Activated T-helper 1 cell treated with anti-CD3 and anti-CD28 coated beads, Interleukin-2, amount 50 U/mL, for 16 hours (primary cell): ENCODE results near the gene KAZALD1.
"Not testable (repeated sequence)": the region's sequence is repeated elsewhere in the genome, so short reads cannot be mapped to it uniquely, and the experiment has no call there.

Experiments
- DNase-seq, 2 donors: peaks; one replicate each; pipeline ENCODE4 v3.0.0-alpha.2; 2020; ENCODE audit warnings: low read depth in 1 of 2, low spot score in 1 of 2

The KAZALD1 gene

GRCh38 chr10:101029520-101030295 lies 32.1 kb upstream of the KAZALD1 start:
- no peak for DNase-seq

- DNase-seq = no peak
Observed at GRCh38 chr10:101030496-101031127, 31.2 kb upstream of the KAZALD1 start.

DNA sequence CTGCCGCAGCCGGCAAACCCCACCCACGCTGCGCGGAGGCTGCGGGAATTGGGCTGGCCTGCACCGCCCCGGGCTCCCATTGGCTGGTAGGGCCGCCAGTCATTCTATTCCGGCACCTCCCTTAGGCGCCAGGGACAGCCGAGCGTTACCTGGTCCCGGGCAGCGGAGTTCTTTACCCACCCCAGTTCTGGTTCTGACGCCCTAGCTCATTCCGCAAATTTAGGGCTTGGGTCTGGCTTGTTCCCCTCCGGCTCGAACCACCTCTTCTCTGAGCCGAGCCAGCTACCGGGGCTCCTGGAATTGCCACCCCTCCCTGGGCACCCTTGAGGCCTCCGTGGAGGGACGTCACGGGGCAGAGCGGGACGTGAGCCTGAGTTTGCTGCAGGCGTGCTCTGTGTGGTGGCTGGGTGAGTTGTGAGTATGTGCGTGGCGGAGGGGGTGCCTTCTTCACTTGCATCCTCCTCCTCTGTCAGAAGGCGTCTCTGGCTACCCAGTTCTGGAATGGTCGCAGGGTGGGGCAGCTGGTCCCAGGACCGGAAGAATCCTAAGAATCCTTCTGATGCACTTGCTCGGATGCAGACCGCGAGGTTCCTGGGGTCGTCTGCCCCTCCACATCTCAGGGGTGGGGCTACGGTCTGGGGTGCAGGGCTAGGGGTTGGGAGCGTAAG lies 30.5 kb upstream of the KAZALD1 start, which contains the start of the genes PDZD7 and SFXN3:
Gene PDZD7 (minus strand): TSS at position 2 of the 668 bp plus-strand sequence. CDS start 910 bp downstream, outside the sequence.
Gene SFXN3 (plus strand): TSS at position 107 of the 668 bp plus-strand sequence. CDS start 3,461 bp downstream, outside the sequence.
- DNase-seq = peak; percentile 93 to 95

DNA sequence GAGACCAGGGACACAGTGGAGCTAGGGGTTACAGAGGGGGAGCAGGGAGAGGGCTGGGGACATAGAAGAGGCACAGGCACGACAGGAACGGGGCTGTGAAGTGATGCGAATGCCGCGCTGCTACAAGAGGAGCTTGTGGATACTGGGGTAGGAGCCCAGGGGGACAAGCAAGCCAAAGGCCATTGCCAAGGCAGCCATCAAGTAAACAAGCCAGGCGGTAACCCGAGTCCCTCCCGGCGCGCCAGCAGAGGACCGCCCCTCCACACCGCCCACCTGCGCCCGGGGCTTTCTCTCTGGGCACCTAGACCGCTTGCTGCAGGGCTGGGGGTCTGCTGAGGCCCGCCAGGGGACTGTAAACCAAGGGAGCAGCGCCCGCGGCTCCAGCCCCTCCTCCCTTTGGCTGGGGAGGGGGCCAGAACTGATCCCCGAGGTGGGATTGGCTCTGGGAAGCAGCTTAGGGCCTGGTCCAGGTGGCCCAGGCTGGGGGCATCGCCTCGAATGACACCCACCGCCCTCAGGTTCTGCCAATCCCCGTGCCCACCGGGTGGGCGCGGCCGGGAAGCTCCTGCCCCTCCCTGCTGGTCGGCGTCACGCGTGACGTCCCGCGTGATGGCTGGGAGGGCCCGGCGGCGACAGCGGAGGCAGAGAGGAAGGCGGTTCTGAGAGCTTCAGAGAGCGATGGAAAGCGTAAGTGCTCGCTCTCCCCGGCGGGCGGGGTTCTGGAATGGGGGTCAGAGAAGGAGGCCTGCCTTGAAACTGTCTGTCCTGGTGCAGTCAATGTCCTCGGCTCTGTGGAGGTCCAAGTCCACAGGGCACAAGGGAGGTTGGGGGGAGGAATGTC lies 29.8 kb upstream of the KAZALD1 start:
- peak; percentile 52 to 69 for DNase-seq

- peak; percentile 16 to 30 for DNase-seq
Observed at GRCh38 chr10:101032637-101033224, 29.1 kb upstream of the KAZALD1 start.

DNA sequence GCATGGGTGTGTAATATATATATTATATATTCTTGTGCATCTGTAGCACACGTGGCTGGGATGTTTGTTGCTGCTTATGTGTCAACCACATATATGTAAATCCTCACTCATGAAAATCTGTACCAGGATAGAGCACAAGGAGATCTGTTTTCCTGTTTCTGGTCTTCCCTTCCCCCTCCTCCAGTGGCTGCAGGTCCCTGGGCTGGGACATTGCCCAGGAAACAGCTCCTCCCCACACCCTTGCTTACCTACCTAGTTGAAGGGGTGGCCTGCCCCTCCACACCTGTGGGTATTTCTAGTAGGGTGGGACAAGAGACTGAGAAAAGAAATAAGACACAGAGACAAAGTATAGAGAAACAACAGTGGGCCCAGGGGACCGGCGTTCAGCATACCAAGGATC lies 28.5 kb upstream of the KAZALD1 start:
- no peak for DNase-seq

DNA sequence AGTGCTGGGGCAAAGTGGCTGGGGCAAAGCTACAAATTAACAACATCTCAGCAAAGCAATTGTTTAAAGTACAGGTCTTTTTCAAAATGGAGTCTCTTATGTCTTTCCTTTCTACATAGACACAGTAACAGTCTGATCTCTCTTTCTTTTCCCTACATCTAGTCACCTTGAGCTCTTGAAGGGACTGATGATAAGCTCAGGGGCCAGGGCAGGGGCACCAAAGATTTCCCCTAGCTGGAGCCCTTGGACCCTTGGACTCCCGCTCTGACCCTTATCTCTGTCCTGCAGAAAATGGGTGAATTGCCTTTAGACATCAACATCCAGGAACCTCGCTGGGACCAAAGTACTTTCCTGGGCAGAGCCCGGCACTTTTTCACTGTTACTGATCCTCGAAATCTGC lies 27.4 kb upstream of the KAZALD1 start:
- DNase-seq = not testable (repeated sequence)

DNA sequence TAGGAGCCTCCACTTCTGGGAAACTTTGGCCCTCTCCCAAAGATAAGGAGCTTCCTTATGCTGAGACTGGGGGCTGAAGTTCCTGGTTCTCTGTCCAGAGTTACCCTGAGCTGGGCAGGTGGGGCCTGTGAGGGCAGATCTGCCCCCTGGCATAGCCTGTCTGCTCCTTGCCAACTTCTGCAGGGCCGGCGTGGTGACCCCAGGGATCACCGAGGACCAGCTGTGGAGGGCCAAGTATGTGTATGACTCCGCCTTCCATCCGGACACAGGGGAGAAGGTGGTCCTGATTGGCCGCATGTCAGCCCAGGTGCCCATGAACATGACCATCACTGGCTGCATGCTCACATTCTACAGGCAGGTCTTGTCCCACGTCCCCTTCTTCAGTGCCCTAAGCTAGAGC lies 26.5 kb upstream of the KAZALD1 start:
- DNase-seq = no peak

DNA sequence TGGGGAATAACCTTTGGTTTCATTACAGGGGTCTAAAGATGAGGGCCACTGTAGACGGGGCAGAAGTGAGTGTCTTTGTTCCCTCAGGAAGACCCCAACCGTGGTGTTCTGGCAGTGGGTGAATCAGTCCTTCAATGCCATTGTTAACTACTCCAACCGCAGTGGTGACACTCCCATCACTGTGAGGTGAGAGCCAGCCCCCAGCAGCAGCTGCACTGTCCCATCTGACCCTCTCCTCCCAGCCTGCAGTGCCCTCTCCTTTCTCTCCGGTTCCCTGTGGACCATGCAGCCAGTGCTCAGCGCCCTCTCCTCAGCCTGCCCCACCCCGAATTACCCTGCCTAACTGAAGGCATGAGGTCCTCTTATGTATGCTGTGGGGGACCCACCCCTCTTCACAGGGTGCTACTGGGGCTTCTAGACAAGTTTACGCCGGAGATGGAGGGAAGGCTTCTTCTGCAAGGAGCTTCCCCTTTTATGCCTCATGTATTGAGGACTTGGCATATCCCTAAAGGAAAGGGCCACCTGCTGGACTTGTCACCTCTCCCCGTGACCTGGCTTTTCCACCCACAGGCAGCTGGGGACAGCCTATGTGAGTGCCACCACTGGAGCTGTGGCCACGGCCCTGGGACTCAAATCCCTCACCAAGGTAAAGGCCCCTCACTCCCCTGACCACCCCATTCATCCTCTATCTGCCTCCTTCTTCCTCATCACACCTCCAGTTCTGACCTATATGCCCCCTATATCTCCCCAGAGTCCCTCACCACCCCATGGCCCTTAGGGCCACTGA lies 25.7 kb upstream of the KAZALD1 start:
- DNase-seq = no peak

DNA sequence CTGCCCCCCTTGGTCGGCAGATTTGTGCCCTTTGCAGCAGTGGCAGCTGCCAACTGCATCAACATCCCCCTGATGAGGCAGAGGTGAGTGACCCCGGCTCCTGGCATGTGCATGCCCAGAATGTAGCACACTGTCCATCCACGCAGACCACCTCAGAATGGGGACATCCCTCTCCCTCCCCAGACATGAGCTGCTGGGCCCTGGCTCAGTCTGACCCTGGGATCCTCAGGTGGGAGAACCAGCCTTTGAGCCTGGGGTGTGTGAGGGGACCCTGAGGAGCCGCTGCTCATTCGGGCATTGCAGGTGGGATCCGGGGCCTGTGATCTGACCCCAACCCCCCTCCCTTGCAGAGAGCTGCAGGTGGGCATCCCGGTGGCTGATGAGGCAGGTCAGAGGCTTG lies 25.1 kb upstream of the KAZALD1 start:
- no peak for DNase-seq

DNA sequence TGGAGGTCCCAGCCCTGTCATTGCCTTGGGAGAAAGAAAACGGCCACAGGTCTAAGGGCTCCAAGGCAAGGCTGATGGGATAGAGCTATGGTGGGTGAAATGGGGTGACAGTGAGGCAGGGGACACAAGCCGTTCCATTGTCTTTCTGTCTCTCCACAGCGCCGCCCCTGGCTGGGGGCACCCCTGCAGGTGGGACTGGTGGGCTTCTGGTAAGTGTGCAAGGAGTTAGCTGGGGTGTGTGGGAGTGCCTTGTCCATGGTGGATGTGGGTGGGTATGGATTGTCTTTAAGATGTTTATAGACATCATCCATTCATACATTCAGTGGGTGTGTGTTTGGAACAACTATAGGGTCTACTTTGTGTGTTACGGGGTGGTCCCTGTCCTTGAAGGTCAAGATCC lies 23.3 kb upstream of the KAZALD1 start:
- DNase-seq = no peak

DNA sequence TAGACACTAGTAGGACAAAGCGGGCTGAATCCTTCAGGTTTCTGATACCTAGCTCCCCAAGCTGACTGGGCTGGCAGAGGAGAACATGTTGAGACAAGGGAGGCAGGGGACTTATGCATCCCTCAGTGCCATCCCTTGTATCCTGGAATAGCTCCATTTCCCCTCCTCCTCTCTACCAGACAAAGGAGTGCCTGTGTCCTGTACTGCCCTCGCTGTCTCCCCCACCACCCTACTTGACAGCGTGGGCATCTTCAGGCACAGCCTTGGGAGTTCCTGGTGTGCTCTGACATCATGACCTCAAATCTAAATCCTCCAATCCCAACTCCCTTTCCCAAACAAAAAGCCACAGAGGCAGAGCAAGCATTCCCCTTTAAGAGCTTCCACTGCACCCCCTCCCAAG lies 21.7 kb upstream of the KAZALD1 start:
- no peak for DNase-seq

DNA sequence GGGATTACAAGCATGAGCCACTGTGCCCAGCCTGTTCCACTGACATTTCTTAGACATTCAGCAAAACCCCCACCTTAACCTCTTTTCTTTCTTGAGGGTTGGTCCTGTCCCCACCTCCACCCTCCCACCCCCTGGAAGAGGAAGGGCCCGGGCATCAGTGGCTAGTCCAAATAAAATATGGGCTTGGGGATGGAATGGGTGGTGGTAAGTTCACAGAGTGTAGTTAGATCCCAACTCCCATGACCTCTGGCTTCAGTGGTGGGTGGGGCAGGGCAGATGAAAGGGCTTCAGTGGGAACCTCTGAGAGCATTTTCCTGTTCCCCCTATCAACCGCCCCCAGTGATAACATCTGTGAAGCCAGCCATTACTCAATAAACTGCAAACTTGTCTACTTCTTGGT lies 20.9 kb upstream of the KAZALD1 start:
- no peak for DNase-seq

GRCh38 chr10:101041252-101041761 lies 20.5 kb upstream of the KAZALD1 start:
- DNase-seq = peak in 1 of 2 donors; percentile 55

DNA sequence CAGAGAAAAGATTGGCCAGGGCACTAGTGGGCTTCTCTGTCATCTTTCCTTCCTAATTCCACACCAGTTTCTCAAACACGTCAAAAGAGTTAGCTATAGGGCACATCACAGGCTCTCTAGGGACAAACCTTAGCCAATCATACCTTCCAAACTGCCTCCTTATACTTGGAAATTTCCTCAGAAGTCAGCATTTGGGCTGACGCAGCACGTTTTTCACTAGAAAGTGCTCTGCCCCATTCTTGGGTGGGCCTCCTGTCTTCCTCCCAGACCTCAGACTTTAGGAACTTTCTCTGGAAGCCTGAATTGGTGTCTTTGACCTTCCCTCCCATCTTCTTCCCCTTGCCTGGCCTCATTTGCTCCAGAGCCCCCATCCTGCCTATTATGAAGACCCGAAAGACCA lies 19.7 kb upstream of the KAZALD1 start:
- DNase-seq = no peak

- DNase-seq = peak; percentile 61 to 74
Observed at GRCh38 chr10:101042667-101043362, 19.0 kb upstream of the KAZALD1 start.

DNA sequence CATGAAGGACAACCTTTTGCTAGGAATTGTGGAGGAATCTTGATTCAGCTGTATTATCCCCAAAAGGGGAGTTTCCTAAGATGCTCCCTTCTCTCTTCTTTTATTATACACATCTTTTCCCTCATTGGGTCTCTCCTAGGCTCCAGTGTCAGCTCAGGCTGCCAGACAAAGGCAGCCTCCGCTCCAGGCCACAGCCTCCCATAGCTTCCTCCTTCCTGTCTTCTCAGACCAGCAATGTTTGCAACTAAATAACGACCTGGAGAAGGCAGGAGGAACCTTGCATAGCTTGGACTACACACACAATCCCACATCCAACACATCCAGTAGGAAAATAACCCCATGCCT lies 18.5 kb upstream of the KAZALD1 start:
- no peak for DNase-seq

DNA sequence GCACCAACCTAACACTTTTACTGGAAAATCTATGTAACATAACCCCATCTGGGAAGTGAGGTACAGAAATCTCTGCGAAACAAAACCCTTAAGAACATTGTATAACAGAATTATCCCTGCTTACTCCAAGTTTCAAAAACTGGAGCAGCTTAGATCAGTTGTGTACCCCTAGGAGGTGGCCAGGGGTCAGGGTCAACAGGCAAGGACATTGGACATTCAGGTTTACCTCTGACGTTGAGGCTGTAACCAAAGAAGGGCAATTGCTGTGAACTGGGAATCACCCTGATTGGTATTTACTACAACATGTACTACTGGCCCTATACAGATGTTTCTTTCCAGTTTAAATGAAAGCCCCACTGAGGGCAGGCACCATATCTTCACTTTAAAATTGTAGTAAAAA lies 17.7 kb upstream of the KAZALD1 start:
- DNase-seq = no peak
